Psoas muscle (tissue), 8 donors: ENCODE measurements around the gene FGFBP2. TPM values are rescaled to one million over a fixed set of nuclear protein-coding genes. Genes with fewer than 3 reads are reported as not detected.

Experiments used
- ATAC-seq, 4 donors: fragments of 200-7000 bp; cut with Tn5 transposase; one replicate each; pipeline ENCODE4 v1.9.1; 2020; ENCODE audit warnings: moderate library complexity in 3 of 4, mild to moderate bottlenecking in 2 of 4
- DNase-seq, 2 donors: peaks; one replicate each; pipeline ENCODE4 v3.0.0-alpha.2; 2020
- H3K27ac ChIP-seq: fragments of 200-600 bp; one replicate; pipeline ENCODE4 v1.8.0; 2022
- H3K27me3 ChIP-seq, 3 donors: fragments of 200-600 bp in 1 of 3; one replicate each; pipeline versions ENCODE4 v1.6.1 to v1.8.0; 2013 to 2022; ENCODE audit warnings: low read length in 2 of 3, mild to moderate bottlenecking in 2 of 3, moderate library complexity in 1 of 3; ENCODE audit not compliant: insufficient read depth in 3 of 3
- H3K36me3 ChIP-seq, 2 donors: fragments of 200-600 bp in 1 of 2; one replicate each; pipeline versions ENCODE4 v1.6.1 to v1.8.0; 2013 to 2022; ENCODE audit warnings: low read depth in 1 of 2, mild to moderate bottlenecking in 1 of 2, moderate library complexity in 1 of 2; ENCODE audit not compliant: insufficient read depth in 1 of 2
- H3K4me1 ChIP-seq: fragments of 200-600 bp; one replicate; pipeline ENCODE4 v1.8.0; 2022
- H3K4me3 ChIP-seq: fragments of 200-600 bp; one replicate; pipeline ENCODE4 v1.8.0; 2022; ENCODE audit warnings: mild to moderate bottlenecking
- H3K9me3 ChIP-seq: fragments of 200-600 bp; one replicate; pipeline ENCODE4 v1.8.0; 2022
- CTCF ChIP-seq: fragments of 200-600 bp; IDR thresholded peaks from one replicate; pipeline ENCODE4 v1.8.0; 2022; ENCODE audit warnings: antibody characterized with exemption
- WGBS, 3 donors: extraction: QIAGEN DNeasy Blood & Tissue Kit; methylation state at CpG; one replicate each; pipeline versions ENCODE4 v1.1.6 to v1.1.7; 2013; 5-methylcytosine and 5-hydroxymethylcytosine counted together
- intact Hi-C, 2 donors: fragments of 100-400 bp; cut with DNase I; formaldehyde crosslinking; loops; one replicate each; pipeline versions ENCODE4 v1.11.0 to v1.14.2; 2022
- polyA plus RNA-seq, 3 donors: library from polyadenylated mRNA; stranded (reverse); fragments of 200-250 nt; gene quantifications; one replicate each; pipeline ENCODE4 v1.2.3, GENCODE V29; 2013
- total RNA-seq, 4 donors: library from RNA; stranded (reverse); fragmentation: NEBNext Ultra II Directional in 2 of 4; extraction: Animal tissue kit (Norgen Biotek cat#: 25700) in 2 of 4; gene quantifications; one replicate each; pipeline versions ENCODE4 v1.2.1 to v1.2.4, GENCODE V29; 2021 to 2023
- donor health status: healthy with polysubstance abuse.
- donor health status: DM: no; HTN: no; CAD: no; lungs with moderate emphysema.
- donor health status: Bipolar disorder and iron deficiency.
- donor health status: healthy.
- donor health status: DM: yes; HTN: yes; CAD: no.
- donor health status: DM: no; HTN: no; CAD: no.
- donor health status: DM: no; HTN: no; CAD: no.
- donor health status: DM: yes; HTN: yes; CAD: no.

Gene FGFBP2
- total and polyA plus RNA-seq, 7 donors = 0.18 to 1.4 (median 0.37) TPM

GRCh38 chr4:15956179-15956850 is 6.7 kb downstream of the FGFBP2 start:
- Histone ChIP-seq H3K4me3 (no peak overlapping the region), H3K27me3 (no peaks in the 10 kb centered on the region), H3K36me3 (no peaks in the 10 kb centered on the region), H3K9me3 (no peaks in the 10 kb centered on the region), H3K27ac (no peak overlapping the region), H3K4me1 (peaks cover 2% of the 10 kb centered on the region)
- TF ChIP-seq CTCF = peak; percentile 90
- intact Hi-C loops = loop anchor here (1.0 to 5.0 kb wide), 5 partner anchors 74 to 474 kb away; no protein-coding TSS in a partner anchor
- DNase-seq (peak; percentile 72 to 83), ATAC-seq (peak; percentile 92 to 99 (median 96))
- 31 to 39% (median 37%) methylated on average over 9 of the region's 9 CpGs for WGBS, 3 donors

- H3K27ac ChIP-seq = no peak overlapping the region
- no peak for TF ChIP-seq CTCF
- WGBS, 3 donors = 87 to 92% (median 91%) methylated on average over 3 of the region's 3 CpGs
- no peak overlapping the region for H3K4me3 ChIP-seq
- H3K9me3 ChIP-seq = no peaks in the 10 kb centered on the region
- H3K36me3 ChIP-seq = no peaks in the 10 kb centered on the region
- no peaks in the 10 kb centered on the region for H3K4me1 ChIP-seq
- ATAC-seq (peak in 2 of 4 donors; percentile 16 to 33), DNase-seq (no peak)
- intact Hi-C loops = loop anchor here (1.0 to 5.0 kb wide), 5 partner anchors 73 to 473 kb away; no protein-coding TSS in a partner anchor
- no peaks in the 10 kb centered on the region for H3K27me3 ChIP-seq
Observed at GRCh38 chr4:15955670-15956069, 7.3 kb downstream of the FGFBP2 start.

GRCh38 chr4:15953625-15954024 is 9.3 kb downstream of the FGFBP2 start:
- ATAC-seq (no peak), DNase-seq (no peak)
- H3K4me3 ChIP-seq = no peak overlapping the region
- no peak overlapping the region for H3K27ac ChIP-seq
- H3K27me3 ChIP-seq = no peaks in the 10 kb centered on the region
- H3K4me1 ChIP-seq = no peaks in the 10 kb centered on the region
- intact Hi-C loops = loop anchor here in 1 of 2 donors (2.0 kb wide), 1 partner anchor 227 kb away; no protein-coding TSS in a partner anchor
- H3K36me3 ChIP-seq = no peaks in the 10 kb centered on the region
- no peaks in the 10 kb centered on the region for H3K9me3 ChIP-seq
- WGBS, 3 donors = 94 to 96% (median 95%) methylated on average over 5 of the region's 5 CpGs
- no peak for TF ChIP-seq CTCF

- intact Hi-C loops = loop anchor here in 1 of 2 donors (2.0 kb wide), 1 partner anchor 225 kb away; no protein-coding TSS in a partner anchor
- Histone ChIP-seq H3K9me3 (no peaks in the 10 kb centered on the region), H3K36me3 (no peaks in the 10 kb centered on the region), H3K4me1 (no peaks in the 10 kb centered on the region), H3K4me3 (no peak overlapping the region), H3K27me3 (no peaks in the 10 kb centered on the region), H3K27ac (no peak overlapping the region)
- DNase-seq = no peak
- ATAC-seq = no peak
- TF ChIP-seq CTCF = no peak
Observed at GRCh38 chr4:15951781-15952180, 11.2 kb downstream of the FGFBP2 start.
